ENCODE data around the gene FZR1. TPM values are rescaled to one million over a fixed set of nuclear protein-coding genes. Genes with fewer than 3 reads are reported as not detected.

The FZR1 gene
- polyA plus RNA-seq, 2 of the 4 experiments (the other 2 are of a cell fraction) = 13.9 to 18.1 TPM

Small RNAs within 50 kb of the gene (small RNA-seq; reads per million reads assigned to genes)
- 0 reads per million in 6 experiments for gene AC005786.1
- 0 reads per million in 6 experiments for gene RF00212

Other genes with a start within 250 kb of the FZR1 start
- 2.6 and 4.7 TPM in 2 replicates for gene NFIC, start 139.7 kb upstream of the FZR1 start, polyA plus RNA-seq (2011; rRNA removed)
- 34.6 to 36.4 TPM (median 34.9 TPM) in 3 replicates for gene NFIC, start 139.7 kb upstream of the FZR1 start, polyA plus RNA-seq (2017; fragmentation: RNase III; extraction: RNeasy Plus Mini Kit Qiagen cat#74134 plus additional on column Dnase treatment)
- gene SMIM24, start 25.8 kb upstream of the FZR1 start, polyA plus RNA-seq (2011; rRNA removed) = 1.1 and 1.2 TPM in 2 replicates
- 0.62 to 1.0 TPM (median 0.67 TPM) in 3 replicates for gene SMIM24, start 25.8 kb upstream of the FZR1 start, polyA plus RNA-seq (2017; fragmentation: RNase III; extraction: RNeasy Plus Mini Kit Qiagen cat#74134 plus additional on column Dnase treatment)
- gene SMIM44, start 22.9 kb upstream of the FZR1 start, polyA plus RNA-seq (2011; rRNA removed) = not detected in 2 replicates
- not detected in 3 replicates for gene SMIM44, start 22.9 kb upstream of the FZR1 start, polyA plus RNA-seq (2017; fragmentation: RNase III; extraction: RNeasy Plus Mini Kit Qiagen cat#74134 plus additional on column Dnase treatment)
- gene DOHH, start 5.6 kb upstream of the FZR1 start, polyA plus RNA-seq (2011; rRNA removed) = 3.3 and 4.6 TPM in 2 replicates
- gene DOHH, start 5.6 kb upstream of the FZR1 start, polyA plus RNA-seq (2017; fragmentation: RNase III; extraction: RNeasy Plus Mini Kit Qiagen cat#74134 plus additional on column Dnase treatment) = 12.1 to 14.2 TPM (median 13.3 TPM) in 3 replicates
- not detected in 2 replicates for gene TEKTIP1, start 32.9 kb downstream of the FZR1 start, polyA plus RNA-seq (2011; rRNA removed)
- not detected in 3 replicates for gene TEKTIP1, start 32.9 kb downstream of the FZR1 start, polyA plus RNA-seq (2017; fragmentation: RNase III; extraction: RNeasy Plus Mini Kit Qiagen cat#74134 plus additional on column Dnase treatment)
- gene MFSD12, start 51.3 kb downstream of the FZR1 start, polyA plus RNA-seq (2011; rRNA removed) = 52.5 and 54.9 TPM in 2 replicates
- 101 to 115 TPM (median 109 TPM) in 3 replicates for gene MFSD12, start 51.3 kb downstream of the FZR1 start, polyA plus RNA-seq (2017; fragmentation: RNase III; extraction: RNeasy Plus Mini Kit Qiagen cat#74134 plus additional on column Dnase treatment)
- 19.6 and 24.2 TPM in 2 replicates for gene HMG20B, start 66.6 kb downstream of the FZR1 start, polyA plus RNA-seq (2011; rRNA removed)
- 40.0 to 47.1 TPM (median 46.6 TPM) in 3 replicates for gene HMG20B, start 66.6 kb downstream of the FZR1 start, polyA plus RNA-seq (2017; fragmentation: RNase III; extraction: RNeasy Plus Mini Kit Qiagen cat#74134 plus additional on column Dnase treatment)
- 0.05 and 0.20 TPM in 2 replicates for gene GIPC3, start 79.2 kb downstream of the FZR1 start, polyA plus RNA-seq (2011; rRNA removed)
- 0.07 to 0.15 TPM (median 0.12 TPM) in 3 replicates for gene GIPC3, start 79.2 kb downstream of the FZR1 start, polyA plus RNA-seq (2017; fragmentation: RNase III; extraction: RNeasy Plus Mini Kit Qiagen cat#74134 plus additional on column Dnase treatment)
- gene TBXA2R, start 100.6 kb downstream of the FZR1 start, polyA plus RNA-seq (2011; rRNA removed) = 0.13 and 0.26 TPM in 2 replicates
- gene TBXA2R, start 100.6 kb downstream of the FZR1 start, polyA plus RNA-seq (2017; fragmentation: RNase III; extraction: RNeasy Plus Mini Kit Qiagen cat#74134 plus additional on column Dnase treatment) = 0.49 to 0.62 TPM (median 0.49 TPM) in 3 replicates
- 6.4 and 8.3 TPM in 2 replicates for gene CACTIN, start 120.5 kb downstream of the FZR1 start, polyA plus RNA-seq (2011; rRNA removed)
- 14.6 to 15.3 TPM (median 14.9 TPM) in 3 replicates for gene CACTIN, start 120.5 kb downstream of the FZR1 start, polyA plus RNA-seq (2017; fragmentation: RNase III; extraction: RNeasy Plus Mini Kit Qiagen cat#74134 plus additional on column Dnase treatment)
- 2.6 and 3.5 TPM in 2 replicates for gene PIP5K1C, start 194.2 kb downstream of the FZR1 start, polyA plus RNA-seq (2011; rRNA removed)
- 8.1 to 9.5 TPM (median 9.3 TPM) in 3 replicates for gene PIP5K1C, start 194.2 kb downstream of the FZR1 start, polyA plus RNA-seq (2017; fragmentation: RNase III; extraction: RNeasy Plus Mini Kit Qiagen cat#74134 plus additional on column Dnase treatment)
- 2.3 and 4.0 TPM in 2 replicates for gene TJP3, start 202.1 kb downstream of the FZR1 start, polyA plus RNA-seq (2011; rRNA removed)
- gene TJP3, start 202.1 kb downstream of the FZR1 start, polyA plus RNA-seq (2017; fragmentation: RNase III; extraction: RNeasy Plus Mini Kit Qiagen cat#74134 plus additional on column Dnase treatment) = 1.4 to 1.8 TPM (median 1.5 TPM) in 3 replicates

Data from A549 (cell line).